ENCODE data around the gene HOXC10. TPM values are rescaled to one million over a fixed set of nuclear protein-coding genes. Genes with fewer than 3 reads are reported as not detected.

The HOXC10 gene
- total RNA-seq, 1 experiment from 2014 or later, result 3.8 TPM

- TF ChIP-seq REST (IDR thresholded peaks at IDR 0.05; ENCODE audit: low read depth) (no peak), ATF3 (IDR thresholded peaks at IDR 0.05) (no peak), MAX (IDR thresholded peaks at IDR 0.05) (no peak), RAD21 (IDR thresholded peaks at IDR 0.05; ENCODE audit: low read depth) (no peak)
These were observed 10.7 kb downstream of the HOXC10 start (continued) for GRCh38 chr12:53995378-53996239.

GRCh38 chr12:53996240-53997203 lies 11.6 kb downstream of the HOXC10 start:
- RAD21 ChIA-PET (ENCODE audit: low non-redundant PET in 1 of 2, low total read pairs in 2 of 2, uncharacterized antibody in 2 of 2, unreplicated experiment in 2 of 2), result interaction anchor here in 1 of 2 experiments (1.0 kb wide), 1 partner anchor 10 kb away, joined by 3 read pairs; no protein-coding TSS in a partner anchor
- H3K27me3 ChIP-seq (ENCODE audit: insufficient read depth, low read length), result no peaks in the 10 kb centered on the region
- POLR2A ChIA-PET, result interaction anchor here (1.3 to 3.4 kb wide), 2 partner anchors 12 to 21 kb away, joined by 3 to 9 read pairs; partner anchors contain the start of gene HOXC10
- H4K20me1 ChIP-seq (ENCODE audit: insufficient read depth), result no peaks in the 10 kb centered on the region
- CTCF ChIA-PET, result interaction anchor here (1.1 to 4.7 kb wide), 5 partner anchors 9 to 211 kb away, joined by 3 to 22 read pairs (median 5); partner anchors contain the start of gene HOXC10
- peaks cover 50% of the 10 kb centered on the region for H3K79me2 ChIP-seq (ENCODE audit: insufficient read depth, low read length)
- peak; percentile 19 for ATAC-seq
- H3K27ac ChIP-seq (ENCODE audit: low read depth, low read length), result peak overlapping the region; percentile 81
- H2AFZ ChIP-seq (ENCODE audit: low read depth, low read length, poor library complexity, severe bottlenecking), result no peak overlapping the region
- TF ChIP-seq POLR2AphosphoS5 (IDR thresholded peaks at IDR 0.05; ENCODE audit: low read depth, low read length) (peak; percentile 28; the same call in 1 of the 2 replicates), REST (IDR thresholded peaks at IDR 0.05; ENCODE audit: low read depth) (no peak), CTCF (IDR thresholded peaks at IDR 0.05 in 2 of 3, conservative IDR thresholded peaks at IDR 0.05 in 1 of 3; ENCODE audit: borderline replicate concordance in 1 of 3, insufficient read depth in 1 of 3, low read depth in 2 of 3, low read length in 2 of 3) (peak in 2 of 3 experiments; percentile 18 to 30; a peak in 3 of 6 replicates)
- H3K4me3 ChIP-seq (replicated peaks in 1 of 2; ENCODE audit: low read depth in 1 of 2, low read length in 2 of 2), result peak overlapping the region; percentile 78 to 85
- H3K36me3 ChIP-seq (ENCODE audit: control insufficient read depth in 1 of 2, insufficient read depth in 2 of 2, low read length in 2 of 2), result no peaks in the 10 kb centered on the region
- peak overlapping the region; percentile 94 for H3K4me2 ChIP-seq (ENCODE audit: low read length)
- peak overlapping the region; percentile 97 for H3K9ac ChIP-seq (ENCODE audit: low read length)
- H3K4me1 ChIP-seq (ENCODE audit: control insufficient read depth in 1 of 2, insufficient read depth in 2 of 2, low read length in 2 of 2), result peaks cover 22 to 44% of the 10 kb centered on the region in 2 experiments
- BruUV-seq (replicated peaks), result TSS peak; percentile 52
- H3K9me2 ChIP-seq (ENCODE audit: insufficient read depth), result no peaks in the 10 kb centered on the region
- intact Hi-C loops (cut with micrococcal nuclease), result no loop called here
- no peak for DNase-seq (ENCODE audit: low read depth, low spot score)
- H3K9me3 ChIP-seq (ENCODE audit: control insufficient read depth in 1 of 2, insufficient read depth in 1 of 2, low read depth in 1 of 2, low read length in 2 of 2), result no peaks in the 10 kb centered on the region
